ENCODE measurements around the gene ZNF738. TPM values are rescaled to one million over a fixed set of nuclear protein-coding genes. Genes with fewer than 3 reads are reported as not detected.
"Not testable (repeated sequence)": the region's sequence is repeated elsewhere in the genome, so short reads cannot be mapped to it uniquely, and the experiment has no call there.

Gene ZNF738
- total RNA-seq, result 1 to 10 TPM; 7.5 to 7.9 TPM
- total RNA-seq, result 8.4 to 16.0 reads per million in 2 donors

DNA sequence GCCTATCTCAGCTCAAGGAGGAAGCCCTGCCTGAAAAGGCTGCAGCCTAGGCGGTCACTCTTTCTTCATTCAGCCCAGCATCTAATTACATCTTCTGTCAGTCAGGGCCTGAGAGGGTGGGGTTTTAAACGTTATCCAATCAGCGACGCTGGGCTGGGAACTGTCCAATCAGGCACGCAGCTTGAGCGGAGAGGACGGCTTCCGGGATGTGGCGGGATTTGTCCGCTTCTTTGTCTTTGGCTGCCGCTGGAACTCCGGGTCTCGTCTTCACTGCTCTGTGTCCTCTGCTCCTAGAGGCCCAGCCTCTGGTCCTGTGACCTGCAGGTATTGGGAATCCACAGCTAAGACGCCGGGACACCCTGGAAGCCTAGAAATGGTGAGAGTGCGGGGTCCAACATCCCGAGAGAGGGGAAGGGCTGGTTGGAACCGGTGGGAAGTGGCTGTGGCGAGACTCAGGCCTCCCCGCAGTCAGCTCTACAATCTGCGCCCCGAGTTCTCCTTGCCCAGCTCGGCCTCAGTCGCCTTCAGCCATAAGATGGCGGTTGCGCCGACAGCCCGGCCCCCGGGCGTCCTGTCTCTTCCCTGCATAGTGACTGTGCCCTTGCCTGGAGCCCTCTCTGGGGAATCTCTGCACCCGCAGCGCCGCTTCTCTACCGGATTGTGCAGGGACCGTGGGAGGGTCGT is at the start of gene ZNF738:
Gene ZNF738, plus strand, starts transcription at position 233 of the 684 bp plus-strand sequence. Its CDS starts 141 bp downstream, at position 374.
- no peaks in the 10 kb centered on the region for H3K9me3 ChIP-seq (ENCODE audit: control insufficient read depth, low read length, poor library complexity, severe bottlenecking)
- peak within 1 kb of the TSS; percentile 97 for H3K27ac Mint-ChIP-seq
- peaks cover 9% of the 10 kb centered on the region for H3K4me1 Mint-ChIP-seq
- no peaks in the 10 kb centered on the region for H3K27me3 Mint-ChIP-seq
- H3K36me3 Mint-ChIP-seq (ENCODE audit: low read depth), result peaks cover 4% of the 10 kb centered on the region
- ATAC-seq (peak; percentile 97), DNase-seq (peak; percentile 64 to 73 (median 69))
- H3K4me3 Mint-ChIP-seq, result peak within 1 kb of the TSS; percentile 98

DNA sequence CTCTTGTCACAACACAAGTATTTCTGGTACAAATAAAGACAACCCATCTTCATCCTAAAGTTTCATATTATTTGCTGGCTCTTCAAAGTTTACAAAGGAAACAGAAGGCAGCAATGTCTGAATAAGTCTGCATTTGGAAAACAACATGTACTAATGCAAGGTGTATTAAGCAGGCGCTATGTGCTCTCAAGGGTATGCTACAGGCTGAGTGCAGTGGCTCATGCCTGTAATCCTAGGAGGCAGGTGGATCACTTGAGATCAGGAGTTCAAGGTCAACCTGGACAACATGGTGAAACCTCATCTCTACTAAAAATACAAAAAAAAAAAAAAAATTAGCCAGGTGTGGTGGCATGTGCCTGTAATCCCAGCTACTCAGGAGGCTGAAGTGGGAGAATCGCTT is 46.0 kb upstream of the ZNF738 start:
- H3K27ac Mint-ChIP-seq, result peak overlapping the region; percentile 72
- ATAC-seq; H3K4me3 Mint-ChIP-seq; DNase-seq; H3K27me3 Mint-ChIP-seq; H3K36me3 Mint-ChIP-seq (ENCODE audit: low read depth); H3K9me3 ChIP-seq (ENCODE audit: control insufficient read depth, low read length, poor library complexity, severe bottlenecking): not testable (repeated sequence)
- peaks cover 21% of the 10 kb centered on the region for H3K4me1 Mint-ChIP-seq

DNA sequence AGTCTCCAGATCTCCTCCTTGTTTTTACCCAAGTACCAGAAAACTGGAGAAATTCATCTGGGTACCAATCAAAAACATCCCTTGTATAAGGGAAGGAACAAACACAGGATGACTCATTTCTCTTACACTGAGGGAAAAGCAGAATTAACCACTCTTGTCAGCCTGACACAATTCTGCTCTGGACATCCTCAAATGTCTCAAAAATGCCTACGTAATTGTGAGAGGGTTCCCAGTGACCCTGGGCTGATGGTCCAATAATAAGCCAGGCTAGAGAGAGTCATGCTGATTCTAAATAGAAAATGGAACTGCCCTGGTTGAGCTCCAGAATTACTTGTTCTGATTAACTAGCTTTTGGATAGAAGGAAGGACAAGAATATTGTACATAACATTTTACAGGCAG is 44.1 kb upstream of the ZNF738 start:
- H3K9me3 ChIP-seq (ENCODE audit: control insufficient read depth, low read length, poor library complexity, severe bottlenecking), result no peaks in the 10 kb centered on the region
- H3K4me1 Mint-ChIP-seq, result peaks cover 26% of the 10 kb centered on the region
- H3K27ac Mint-ChIP-seq, result no peak overlapping the region
- H3K36me3 Mint-ChIP-seq (ENCODE audit: low read depth), result no peaks in the 10 kb centered on the region
- H3K27me3 Mint-ChIP-seq, result no peaks in the 10 kb centered on the region
- DNase-seq, result no peak
- no peak for ATAC-seq
- H3K4me3 Mint-ChIP-seq, result no peak overlapping the region

DNA sequence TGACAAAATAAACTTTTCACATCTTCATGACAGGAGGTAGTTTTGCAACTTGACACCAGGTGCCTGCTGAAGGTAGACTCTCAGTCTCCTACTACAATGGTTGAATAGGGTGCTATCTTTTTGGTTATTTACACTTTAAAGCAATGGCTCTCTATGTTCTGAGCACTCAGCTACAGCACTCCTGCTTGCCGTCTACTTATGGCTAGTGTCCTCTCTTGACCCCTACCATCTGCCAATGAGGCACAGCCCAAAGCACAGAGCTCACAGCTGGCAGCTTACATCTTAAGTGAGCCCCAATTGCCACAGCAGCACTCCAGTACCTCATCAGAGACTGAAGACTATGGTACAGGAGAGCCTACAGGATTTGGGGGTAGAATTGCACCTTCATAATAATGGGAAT is 41.0 kb upstream of the ZNF738 start:
- Mint-ChIP-seq H3K27me3 (no peaks in the 10 kb centered on the region), H3K36me3 (ENCODE audit: low read depth) (no peaks in the 10 kb centered on the region), H3K27ac (no peak overlapping the region), H3K4me3 (no peak overlapping the region), H3K4me1 (peaks cover 43% of the 10 kb centered on the region)
- no peak for DNase-seq
- H3K9me3 ChIP-seq (ENCODE audit: control insufficient read depth, low read length, poor library complexity, severe bottlenecking), result no peaks in the 10 kb centered on the region
- ATAC-seq, result no peak

DNA sequence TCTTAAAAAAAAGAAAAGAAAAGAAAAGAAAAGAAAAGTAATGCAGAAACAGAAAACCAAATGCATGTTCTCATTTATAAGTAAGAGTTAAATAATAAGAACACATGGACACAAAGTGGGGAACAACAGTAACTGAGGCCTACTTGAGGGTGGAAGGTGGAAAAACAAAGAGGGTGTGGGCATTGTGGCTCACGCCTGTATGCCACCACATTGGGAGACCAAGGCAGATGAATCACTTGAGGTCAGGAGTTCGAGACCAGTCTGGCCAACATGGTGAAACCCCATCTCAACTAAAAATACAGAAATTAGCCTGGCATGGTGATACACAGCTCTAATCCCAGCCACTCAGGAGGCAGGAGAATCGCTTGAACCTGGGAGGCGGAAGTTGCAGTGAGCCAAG is 37.7 kb upstream of the ZNF738 start:
- H3K9me3 ChIP-seq (ENCODE audit: control insufficient read depth, low read length, poor library complexity, severe bottlenecking), result no peaks in the 10 kb centered on the region
- H3K27ac Mint-ChIP-seq, result peak overlapping the region; percentile 67
- peaks cover 6% of the 10 kb centered on the region for H3K36me3 Mint-ChIP-seq (ENCODE audit: low read depth)
- H3K4me3 Mint-ChIP-seq, result no peak overlapping the region
- H3K27me3 Mint-ChIP-seq, result no peaks in the 10 kb centered on the region
- DNase-seq (no peak), ATAC-seq (no peak)
- H3K4me1 Mint-ChIP-seq, result peaks cover 41% of the 10 kb centered on the region

DNA sequence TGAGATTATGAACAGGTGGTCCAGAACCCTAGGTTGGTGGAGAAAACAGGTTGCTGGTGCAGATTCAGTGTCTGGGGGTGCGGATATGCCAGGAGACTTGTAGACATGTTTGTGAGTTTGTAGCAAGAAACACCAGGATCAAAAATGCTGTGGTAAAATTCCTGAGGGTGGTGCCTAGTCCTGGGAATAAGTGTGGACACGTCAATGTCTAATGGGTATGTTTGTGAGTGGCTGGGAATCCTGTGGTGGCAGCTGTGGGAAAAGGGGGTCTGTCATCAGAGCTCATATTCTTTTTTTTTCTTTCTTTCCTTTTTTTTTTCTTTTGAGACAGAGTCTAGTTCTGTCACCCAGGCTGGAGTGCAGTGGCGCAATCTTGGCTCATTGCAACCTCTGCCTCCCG is 36.8 kb upstream of the ZNF738 start:
- peak overlapping the region; percentile 37 for H3K27ac Mint-ChIP-seq

DNA sequence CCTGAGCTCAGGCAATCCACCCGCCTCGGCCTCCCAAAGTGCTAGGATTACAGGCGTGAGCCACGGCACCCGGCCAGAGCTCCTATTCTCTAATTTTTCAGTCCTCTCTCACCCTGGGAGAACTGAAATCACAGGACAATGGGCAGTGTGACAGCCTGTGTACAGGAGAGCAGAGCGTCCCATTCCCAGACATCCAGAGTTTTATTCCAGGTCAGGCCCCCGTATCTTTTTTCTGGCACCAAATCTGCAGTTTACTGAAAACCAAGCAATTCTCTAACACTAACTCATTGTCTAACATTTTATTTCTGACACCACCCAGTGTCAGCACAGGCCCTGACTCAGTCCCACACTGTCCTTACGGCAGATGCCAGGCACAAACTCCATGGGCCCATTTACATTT is 36.3 kb upstream of the ZNF738 start:
- ATAC-seq (no peak), DNase-seq (no peak)
- Mint-ChIP-seq H3K27ac (peak overlapping the region; percentile 37), H3K27me3 (no peaks in the 10 kb centered on the region), H3K4me3 (no peak overlapping the region), H3K36me3 (ENCODE audit: low read depth) (peaks cover 11% of the 10 kb centered on the region), H3K4me1 (peaks cover 41% of the 10 kb centered on the region)
- no peaks in the 10 kb centered on the region for H3K9me3 ChIP-seq (ENCODE audit: control insufficient read depth, low read length, poor library complexity, severe bottlenecking)

More for the DNA sequence above, 36.8 kb upstream of the ZNF738 start:
- ATAC-seq (no peak), DNase-seq (no peak)
- H3K9me3 ChIP-seq (ENCODE audit: control insufficient read depth, low read length, poor library complexity, severe bottlenecking), result no peaks in the 10 kb centered on the region
- Mint-ChIP-seq H3K36me3 (ENCODE audit: low read depth) (peaks cover 11% of the 10 kb centered on the region), H3K27me3 (no peaks in the 10 kb centered on the region), H3K4me3 (peak overlapping the region; percentile 47), H3K4me1 (peaks cover 46% of the 10 kb centered on the region)

DNA sequence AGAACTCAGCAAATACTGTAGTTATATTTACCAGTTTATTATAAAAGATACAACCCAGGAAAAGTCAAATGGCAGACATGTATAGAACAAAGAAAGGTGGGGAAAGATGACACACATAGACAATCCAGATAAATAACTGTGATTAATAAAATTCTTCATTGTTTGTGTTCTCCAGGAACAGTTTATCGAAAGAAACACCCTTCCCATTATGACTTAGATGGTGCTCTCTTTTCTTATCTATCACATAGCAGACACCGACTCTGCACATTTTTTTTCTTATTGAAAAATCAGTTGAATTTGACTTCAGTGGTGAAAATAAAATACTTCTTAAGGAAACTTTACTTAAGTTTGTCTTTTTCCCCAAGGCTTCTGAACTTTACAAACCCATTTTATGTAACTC is 35.8 kb upstream of the ZNF738 start:
- no peaks in the 10 kb centered on the region for H3K27me3 Mint-ChIP-seq
- H3K4me1 Mint-ChIP-seq, result peaks cover 44% of the 10 kb centered on the region

DNA sequence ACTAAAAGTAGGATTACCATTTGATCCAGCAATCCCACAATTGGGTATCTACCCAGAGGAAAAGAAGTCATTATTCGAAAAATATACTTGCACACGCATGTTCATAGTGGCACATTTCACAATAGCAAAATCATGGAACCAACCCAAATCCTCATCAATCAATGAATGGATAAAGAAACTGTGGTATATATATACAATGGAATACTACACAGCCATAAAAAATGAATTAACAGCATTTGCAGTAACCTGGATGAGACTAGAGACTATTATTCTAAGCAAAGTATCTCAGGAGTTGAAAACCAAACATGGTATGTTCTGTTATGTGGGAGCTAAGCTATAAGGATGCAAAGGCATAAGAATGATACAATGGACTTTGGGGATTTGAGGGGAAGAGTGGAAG is 32.6 kb upstream of the ZNF738 start:
- no peak for DNase-seq
- H3K27me3 Mint-ChIP-seq, result no peaks in the 10 kb centered on the region
- no peak overlapping the region for H3K4me3 Mint-ChIP-seq
- peaks cover 11% of the 10 kb centered on the region for H3K36me3 Mint-ChIP-seq (ENCODE audit: low read depth)
- no peaks in the 10 kb centered on the region for H3K9me3 ChIP-seq (ENCODE audit: control insufficient read depth, low read length, poor library complexity, severe bottlenecking)
- no peak for ATAC-seq
- peaks cover 36% of the 10 kb centered on the region for H3K4me1 Mint-ChIP-seq
- no peak overlapping the region for H3K27ac Mint-ChIP-seq

More for the DNA sequence above, 35.8 kb upstream of the ZNF738 start:
- Mint-ChIP-seq H3K27ac (no peak overlapping the region), H3K36me3 (ENCODE audit: low read depth) (peaks cover 11% of the 10 kb centered on the region), H3K4me3 (no peak overlapping the region)
- no peak for ATAC-seq
- H3K9me3 ChIP-seq (ENCODE audit: control insufficient read depth, low read length, poor library complexity, severe bottlenecking), result no peaks in the 10 kb centered on the region
- no peak for DNase-seq

DNA sequence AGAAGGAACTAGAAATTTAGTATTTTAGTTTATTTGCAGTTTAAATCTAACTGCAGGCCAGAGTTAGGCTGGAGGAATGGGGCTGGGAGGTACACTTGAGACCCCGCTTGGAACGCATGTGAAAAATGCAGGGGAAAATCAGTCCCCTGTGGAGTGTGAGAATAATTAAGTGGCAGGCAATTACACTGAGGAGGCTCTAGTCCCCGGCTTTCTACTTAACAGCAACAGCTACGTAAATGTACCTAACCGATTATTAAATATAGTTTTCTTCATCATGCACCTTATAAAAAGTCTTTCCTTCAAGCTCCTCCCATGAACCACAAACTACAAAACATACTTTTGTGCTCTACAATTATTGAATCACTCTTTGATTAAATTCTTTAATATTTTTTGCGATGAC is 30.4 kb upstream of the ZNF738 start:
- peak overlapping the region; percentile 95 for H3K4me3 Mint-ChIP-seq
- H3K4me1 Mint-ChIP-seq, result peaks cover 21% of the 10 kb centered on the region
- DNase-seq, result no peak
- H3K9me3 ChIP-seq (ENCODE audit: control insufficient read depth, low read length, poor library complexity, severe bottlenecking), result no peaks in the 10 kb centered on the region
- peak; percentile 39 for ATAC-seq
- peaks cover 11% of the 10 kb centered on the region for H3K36me3 Mint-ChIP-seq (ENCODE audit: low read depth)
- H3K27me3 Mint-ChIP-seq, result no peaks in the 10 kb centered on the region
- peak overlapping the region; percentile 97 for H3K27ac Mint-ChIP-seq

DNA sequence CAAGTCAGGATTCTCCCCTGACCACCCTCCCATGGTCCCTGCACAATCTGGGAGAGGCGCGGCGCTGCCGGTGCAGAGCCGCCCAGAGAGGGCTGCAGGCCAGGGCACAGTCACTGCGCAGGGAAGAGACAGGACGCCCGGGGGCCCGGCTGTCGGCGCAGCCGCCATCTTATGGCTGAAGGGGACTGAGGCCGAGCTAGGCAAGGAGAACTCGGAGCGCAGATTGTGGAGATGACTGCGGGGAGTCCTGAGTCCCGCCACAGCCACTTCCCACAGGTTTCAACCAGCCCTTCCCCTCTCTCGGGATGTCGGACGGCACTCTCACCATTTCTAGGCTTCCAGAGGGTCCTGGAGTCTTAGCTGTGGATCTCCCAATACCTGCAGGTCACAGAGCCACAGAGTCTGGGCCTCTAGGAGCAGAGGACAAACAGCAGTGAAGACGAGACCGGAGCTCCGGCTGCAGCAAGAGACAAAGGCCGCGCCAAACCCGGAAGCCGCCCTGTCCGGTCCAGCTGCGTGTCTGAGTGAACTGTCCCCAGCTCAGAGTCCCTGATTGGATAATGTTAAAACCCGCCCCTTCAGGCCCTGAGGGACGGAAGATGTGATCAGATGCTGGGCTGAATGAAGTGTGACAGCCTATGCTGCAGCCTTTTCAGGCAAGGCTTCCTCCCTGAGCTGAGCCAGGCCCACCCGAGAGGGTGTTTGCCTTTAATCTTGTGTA is 29.8 kb upstream of the ZNF738 start, which contains the start of gene ZNF708:
Gene ZNF708, minus strand, starts transcription at position 526 of the 721 bp plus-strand sequence. Its CDS starts 198 bp downstream, at position 328.
- H3K27me3 Mint-ChIP-seq, result no peaks in the 10 kb centered on the region
- H3K36me3 Mint-ChIP-seq (ENCODE audit: low read depth), result peaks cover 11% of the 10 kb centered on the region
- DNase-seq (peak; percentile 40 to 52 (median 50)), ATAC-seq (peak; percentile 94)
- peak within 1 kb of the TSS; percentile 95 for H3K4me3 Mint-ChIP-seq
- peak within 1 kb of the TSS; percentile 97 for H3K27ac Mint-ChIP-seq
- H3K4me1 Mint-ChIP-seq, result peaks cover 19% of the 10 kb centered on the region
- no peaks in the 10 kb centered on the region for H3K9me3 ChIP-seq (ENCODE audit: control insufficient read depth, low read length, poor library complexity, severe bottlenecking)

DNA sequence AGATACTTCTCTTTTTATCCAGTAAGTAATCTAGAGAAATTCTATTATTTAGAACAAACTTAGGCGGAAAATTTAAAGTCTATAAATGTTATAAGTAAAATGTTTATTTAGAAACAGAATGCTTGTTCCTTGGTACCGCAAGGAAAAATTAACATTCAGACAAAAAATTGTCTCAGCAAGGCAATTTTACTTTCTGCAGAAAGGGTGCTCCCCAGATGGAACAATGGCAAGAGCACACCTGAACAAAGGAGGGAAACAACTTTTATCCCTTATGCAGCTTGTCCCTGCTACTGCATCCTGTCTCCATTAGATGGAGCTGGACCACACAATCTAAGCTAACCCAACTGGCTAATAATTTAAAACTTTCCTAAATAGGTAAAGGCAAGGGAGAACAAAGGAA is 23.1 kb upstream of the ZNF738 start:
- Mint-ChIP-seq H3K27ac (no peak overlapping the region), H3K27me3 (no peaks in the 10 kb centered on the region), H3K4me1 (no peaks in the 10 kb centered on the region), H3K4me3 (no peak overlapping the region), H3K36me3 (ENCODE audit: low read depth) (no peaks in the 10 kb centered on the region)
- peaks cover 5% of the 10 kb centered on the region for H3K9me3 ChIP-seq (ENCODE audit: control insufficient read depth, low read length, poor library complexity, severe bottlenecking)
- DNase-seq, result no peak
- ATAC-seq, result no peak

DNA sequence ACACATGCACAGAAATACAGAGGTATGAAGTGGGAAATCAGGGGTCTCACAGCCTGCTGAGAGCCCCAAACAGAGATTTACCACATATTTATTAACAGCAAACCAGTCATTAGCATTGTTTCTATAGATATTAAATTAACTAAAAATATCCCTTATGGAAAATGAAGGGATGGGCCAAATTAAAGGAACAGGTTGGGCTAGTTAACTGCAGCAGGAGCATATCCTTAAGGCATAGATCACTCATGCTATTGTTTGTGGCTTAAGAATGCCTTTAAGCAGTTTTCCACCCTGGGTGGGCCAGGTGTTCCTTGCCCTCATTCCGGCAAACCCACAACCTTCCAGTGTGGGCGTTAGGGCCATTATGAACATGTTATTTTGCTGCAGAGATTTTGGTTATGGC is 14.0 kb upstream of the ZNF738 start:
- H3K27me3 Mint-ChIP-seq; ATAC-seq; H3K4me3 Mint-ChIP-seq; H3K27ac Mint-ChIP-seq; H3K36me3 Mint-ChIP-seq (ENCODE audit: low read depth); DNase-seq; H3K4me1 Mint-ChIP-seq; H3K9me3 ChIP-seq (ENCODE audit: control insufficient read depth, low read length, poor library complexity, severe bottlenecking): not testable (repeated sequence)

Measured in T-helper 17 cell (primary cell).